Mesendoderm (in vitro differentiated cells): ENCODE data around the gene RHOJ.

Experiments
- DNase-seq: peaks from one replicate; pipeline ENCODE4 v3.0.0; 2013
- H2AK5ac ChIP-seq: 2 replicates; pipeline ENCODE4 v1.6.1; 2013; ENCODE audit warnings: low read length, inconsistent platforms
- H2BK120ac ChIP-seq: 2 replicates; pipeline ENCODE4 v1.6.1; 2013; ENCODE audit warnings: low read depth, mild to moderate bottlenecking, low read length, moderate library complexity, mixed read lengths
- H2BK15ac ChIP-seq: replicated peaks from 2 replicates; pipeline ENCODE4 v1.6.1; 2013; ENCODE audit warnings: low read depth, mild to moderate bottlenecking, moderate library complexity
- H2BK5ac ChIP-seq: 2 replicates; pipeline ENCODE4 v1.6.1; 2013; ENCODE audit warnings: low read length, inconsistent platforms
- H3K18ac ChIP-seq: 2 replicates; pipeline ENCODE4 v1.6.1; 2013; ENCODE audit warnings: mild to moderate bottlenecking, low read length, mixed read lengths
- H3K23ac ChIP-seq: one replicate; pipeline ENCODE4 v1.6.1; 2013; ENCODE audit warnings: low read length
- H3K27ac ChIP-seq: 2 replicates; pipeline ENCODE4 v1.5.1; 2013; ENCODE audit warnings: low read depth, mild to moderate bottlenecking, inconsistent platforms, low read length, moderate library complexity
- H3K27me3 ChIP-seq: 2 replicates; pipeline ENCODE4 v1.6.1; 2013; ENCODE audit warnings: low read length, control low read depth, mild to moderate bottlenecking, inconsistent platforms; ENCODE audit not compliant: insufficient read depth, poor library complexity
- H3K36me3 ChIP-seq: 2 replicates; pipeline ENCODE4 v1.6.1; 2013; ENCODE audit warnings: low read length, inconsistent platforms; ENCODE audit not compliant: control insufficient read depth, insufficient read depth
- H3K4ac ChIP-seq: one replicate; pipeline ENCODE4 v1.6.1; 2013; ENCODE audit warnings: low read depth, mild to moderate bottlenecking, low read length, moderate library complexity
- H3K4me1 ChIP-seq: 2 replicates; pipeline ENCODE4 v1.6.1; 2013; ENCODE audit warnings: low read depth, low read length, inconsistent platforms; ENCODE audit not compliant: control insufficient read depth
- H3K4me2 ChIP-seq: 2 replicates; pipeline ENCODE4 v1.6.1; 2013; ENCODE audit warnings: low read length
- H3K4me3 ChIP-seq: 2 replicates; pipeline ENCODE4 v1.5.1; 2013; ENCODE audit warnings: mild to moderate bottlenecking, low read length
- H3K56ac ChIP-seq: one replicate; pipeline ENCODE4 v1.6.1; 2013; ENCODE audit warnings: low read length
- H3K79me1 ChIP-seq: 2 replicates; pipeline ENCODE4 v1.6.1; 2013; ENCODE audit warnings: low read length, inconsistent platforms
- H3K79me2 ChIP-seq: 2 replicates; pipeline ENCODE4 v1.6.1; 2013; ENCODE audit warnings: mild to moderate bottlenecking, low read length; ENCODE audit not compliant: control insufficient read depth, insufficient read depth
- H3K9ac ChIP-seq: 2 replicates; pipeline ENCODE4 v1.6.1; 2013; ENCODE audit warnings: low read length, inconsistent platforms
- H4K5ac ChIP-seq: one replicate; pipeline ENCODE4 v1.6.1; 2013; ENCODE audit warnings: low read length
- H4K8ac ChIP-seq: one replicate; pipeline ENCODE4 v1.6.1; 2013; ENCODE audit warnings: low read depth, mild to moderate bottlenecking, control low read depth, low read length, moderate library complexity
- WGBS: extraction: QIAGEN DNeasy Blood & Tissue Kit; methylation state at CpG from one replicate; pipeline ENCODE4 v1.1.7; 2013; ENCODE audit warnings: low lambda C conversion rate, missing lambda C conversion rate; ENCODE audit not compliant: insufficient coverage; ENCODE audit errors: extremely low coverage; 5-methylcytosine and 5-hydroxymethylcytosine counted together

The RHOJ gene

DNA sequence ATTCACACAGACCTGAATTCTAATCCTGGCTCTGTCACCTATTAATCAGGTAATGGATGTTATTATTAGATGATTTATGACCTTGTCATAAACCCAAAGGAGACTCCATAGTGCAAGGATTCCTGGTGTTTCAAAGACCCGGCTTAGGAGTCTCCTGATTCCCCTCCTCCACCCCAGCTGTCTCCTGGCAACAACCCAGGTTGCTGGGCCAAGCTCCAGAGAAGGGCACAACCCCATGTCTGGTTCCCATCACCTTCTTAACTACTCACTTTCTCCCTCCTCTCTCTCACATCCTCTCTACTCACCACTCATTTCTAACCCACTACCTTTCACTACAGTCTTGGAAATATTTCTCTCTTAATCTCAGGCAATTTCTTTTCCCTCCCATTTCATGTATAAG, 41.6 kb downstream of the RHOJ start:
- no peak overlapping the region for H4K5ac ChIP-seq
- no peaks in the 10 kb centered on the region for H3K4me1 ChIP-seq
- H2BK120ac ChIP-seq: no peak overlapping the region
- no peak overlapping the region for H3K18ac ChIP-seq
- no peaks in the 10 kb centered on the region for H3K27me3 ChIP-seq
- H3K9ac ChIP-seq: no peak overlapping the region
- H3K4me2 ChIP-seq: no peak overlapping the region
- no peak overlapping the region for H4K8ac ChIP-seq
- H3K79me1 ChIP-seq: no peaks in the 10 kb centered on the region
- no peak overlapping the region for H2BK5ac ChIP-seq
- no peak overlapping the region for H3K4me3 ChIP-seq
- H3K27ac ChIP-seq: no peak overlapping the region
- no peak overlapping the region for H3K4ac ChIP-seq
- no peak overlapping the region for H2BK15ac ChIP-seq
- no peak overlapping the region for H3K56ac ChIP-seq
- no CpG with 5 or more reads among the region's 1 CpG for WGBS
- H2AK5ac ChIP-seq: no peak overlapping the region
- DNase-seq: no peak
- H3K36me3 ChIP-seq: no peaks in the 10 kb centered on the region
- H3K79me2 ChIP-seq: no peaks in the 10 kb centered on the region
- no peak overlapping the region for H3K23ac ChIP-seq

GRCh38 chr14:63248211-63248610, 44.0 kb downstream of the RHOJ start:
- Histone ChIP-seq H3K4me2 (no peak overlapping the region), H3K9ac (no peak overlapping the region), H3K79me2 (no peaks in the 10 kb centered on the region), H4K5ac (no peak overlapping the region), H3K27ac (no peak overlapping the region), H3K27me3 (no peaks in the 10 kb centered on the region), H3K4me3 (no peak overlapping the region), H2BK5ac (no peak overlapping the region), H3K23ac (no peak overlapping the region), H2AK5ac (no peak overlapping the region), H2BK120ac (no peak overlapping the region), H3K36me3 (no peaks in the 10 kb centered on the region), H3K4me1 (no peaks in the 10 kb centered on the region), H4K8ac (no peak overlapping the region), H2BK15ac (no peak overlapping the region), H3K79me1 (no peaks in the 10 kb centered on the region), H3K18ac (no peak overlapping the region), H3K56ac (no peak overlapping the region), H3K4ac (no peak overlapping the region)
- no peak for DNase-seq
- WGBS: no CpG with 5 or more reads among the region's 1 CpG

DNA sequence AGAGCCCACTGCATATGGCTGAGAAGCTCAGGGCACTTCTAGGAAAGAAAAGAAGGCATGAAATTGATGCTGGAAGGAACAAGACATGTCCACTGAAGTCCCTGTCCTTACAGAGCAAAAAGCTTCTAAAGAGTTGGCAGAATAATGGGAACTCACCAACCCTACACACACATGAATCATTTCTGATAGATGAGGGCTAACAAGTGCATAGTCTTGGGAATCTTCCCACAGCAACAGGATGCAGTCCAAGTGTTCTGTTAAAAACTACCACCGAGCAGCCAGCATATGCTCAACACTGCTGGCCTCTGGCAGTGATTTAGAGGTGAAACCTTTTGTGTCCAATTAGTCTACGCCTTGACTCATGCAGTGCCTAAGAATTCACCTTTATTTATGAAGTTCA, 44.8 kb downstream of the RHOJ start:
- no peak for DNase-seq
- no peaks in the 10 kb centered on the region for H3K36me3 ChIP-seq
- no peak overlapping the region for H2BK15ac ChIP-seq

DNA sequence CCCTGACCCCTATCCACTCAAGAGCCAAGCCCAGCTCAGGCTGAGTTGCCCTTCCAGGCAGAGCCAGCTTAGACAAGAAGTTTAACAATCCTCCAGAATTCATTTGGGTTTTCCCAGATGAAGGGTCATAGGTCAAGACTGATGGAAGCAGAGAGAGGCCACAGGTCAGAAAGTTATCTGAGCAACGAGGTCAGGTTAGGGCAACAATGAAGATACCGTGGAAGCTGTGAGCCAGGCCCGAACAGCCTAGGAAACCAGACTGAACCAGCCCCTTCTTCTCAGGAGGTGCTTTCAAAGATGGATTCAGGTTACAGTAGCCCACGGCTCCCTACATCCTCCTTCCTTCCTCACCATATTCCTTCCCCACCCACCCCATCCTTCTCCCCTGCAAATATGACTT, 53.1 kb downstream of the RHOJ start:
- H4K5ac ChIP-seq: no peak overlapping the region
- H2BK120ac ChIP-seq: no peak overlapping the region
- H4K8ac ChIP-seq: no peak overlapping the region
- no peak overlapping the region for H3K56ac ChIP-seq
- no peaks in the 10 kb centered on the region for H3K79me1 ChIP-seq
- no peak overlapping the region for H2BK5ac ChIP-seq
- no peak overlapping the region for H3K23ac ChIP-seq
- no peak overlapping the region for H3K4ac ChIP-seq
- WGBS: no CpG with 5 or more reads among the region's 4 CpGs
- H3K4me2 ChIP-seq: no peak overlapping the region
- DNase-seq: no peak
- no peaks in the 10 kb centered on the region for H3K4me1 ChIP-seq
- H3K4me3 ChIP-seq: no peak overlapping the region
- H2BK15ac ChIP-seq: no peak overlapping the region
- H3K27ac ChIP-seq: no peak overlapping the region
- no peaks in the 10 kb centered on the region for H3K27me3 ChIP-seq
- no peak overlapping the region for H3K18ac ChIP-seq
- H3K79me2 ChIP-seq: no peaks in the 10 kb centered on the region
- no peak overlapping the region for H3K9ac ChIP-seq
- no peaks in the 10 kb centered on the region for H3K36me3 ChIP-seq
- H2AK5ac ChIP-seq: no peak overlapping the region

More for the DNA sequence above, 44.8 kb downstream of the RHOJ start:
- H3K4ac ChIP-seq: no peak overlapping the region
- no peaks in the 10 kb centered on the region for H3K27me3 ChIP-seq
- no peak overlapping the region for H3K56ac ChIP-seq
- no peak overlapping the region for H2BK5ac ChIP-seq
- no peak overlapping the region for H3K4me2 ChIP-seq
- no peaks in the 10 kb centered on the region for H3K79me2 ChIP-seq
- H3K23ac ChIP-seq: no peak overlapping the region
- H3K27ac ChIP-seq: no peak overlapping the region
- no peak overlapping the region for H3K4me3 ChIP-seq
- no peak overlapping the region for H4K8ac ChIP-seq
- no CpG with 5 or more reads among the region's 2 CpGs for WGBS
- H3K18ac ChIP-seq: no peak overlapping the region
- H3K9ac ChIP-seq: no peak overlapping the region
- H2AK5ac ChIP-seq: no peak overlapping the region
- no peaks in the 10 kb centered on the region for H3K79me1 ChIP-seq
- no peaks in the 10 kb centered on the region for H3K4me1 ChIP-seq
- H4K5ac ChIP-seq: no peak overlapping the region
- H2BK120ac ChIP-seq: no peak overlapping the region

GRCh38 chr14:63262446-63262845, 58.2 kb downstream of the RHOJ start:
- H3K27ac ChIP-seq: no peak overlapping the region
- no peaks in the 10 kb centered on the region for H3K36me3 ChIP-seq
- no peaks in the 10 kb centered on the region for H3K79me2 ChIP-seq
- no peak overlapping the region for H3K4me2 ChIP-seq
- no peak overlapping the region for H3K4ac ChIP-seq
- no peak overlapping the region for H2BK5ac ChIP-seq
- no peak overlapping the region for H2BK15ac ChIP-seq
- no peak overlapping the region for H2AK5ac ChIP-seq
- no peak overlapping the region for H2BK120ac ChIP-seq
- no peak overlapping the region for H3K4me3 ChIP-seq
- H3K79me1 ChIP-seq: no peaks in the 10 kb centered on the region
- peaks cover 5% of the 10 kb centered on the region for H3K4me1 ChIP-seq
- H3K27me3 ChIP-seq: no peaks in the 10 kb centered on the region
- no CpG with 5 or more reads among the region's 2 CpGs for WGBS
- H3K9ac ChIP-seq: no peak overlapping the region
- H4K8ac ChIP-seq: no peak overlapping the region
- no peak overlapping the region for H3K56ac ChIP-seq
- DNase-seq: peak; percentile 31
- no peak overlapping the region for H4K5ac ChIP-seq
- no peak overlapping the region for H3K23ac ChIP-seq
- no peak overlapping the region for H3K18ac ChIP-seq

DNA sequence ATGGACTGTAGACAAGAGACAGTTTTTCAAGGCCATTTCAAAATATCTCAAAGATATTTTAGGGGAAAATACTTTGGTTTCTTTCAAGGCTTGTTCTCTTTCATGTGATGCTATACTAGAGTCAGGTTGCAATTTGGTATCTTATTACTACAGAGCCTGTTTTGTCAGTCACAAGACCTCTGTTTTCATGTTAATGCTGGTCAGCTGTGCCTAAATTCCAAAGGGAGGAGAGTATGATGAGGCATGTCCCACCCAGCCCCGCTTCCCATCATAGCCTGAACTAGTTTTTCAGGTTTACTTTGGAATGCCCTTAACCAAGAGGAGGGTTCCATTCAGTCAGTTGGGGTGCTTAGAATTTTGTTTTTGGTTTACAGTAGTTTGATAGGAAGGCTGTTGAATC, 61.9 kb downstream of the RHOJ start:
- Histone ChIP-seq H2BK5ac (no peak overlapping the region), H3K4me1 (peaks cover 5% of the 10 kb centered on the region), H4K8ac (no peak overlapping the region), H4K5ac (no peak overlapping the region), H3K56ac (no peak overlapping the region), H2BK15ac (no peak overlapping the region), H3K79me2 (no peaks in the 10 kb centered on the region), H2BK120ac (no peak overlapping the region), H3K4ac (no peak overlapping the region), H3K4me3 (no peak overlapping the region), H3K27ac (no peak overlapping the region), H3K79me1 (no peaks in the 10 kb centered on the region), H3K36me3 (no peaks in the 10 kb centered on the region), H3K23ac (no peak overlapping the region), H2AK5ac (no peak overlapping the region), H3K4me2 (no peak overlapping the region), H3K27me3 (no peaks in the 10 kb centered on the region), H3K9ac (no peak overlapping the region), H3K18ac (no peak overlapping the region)
- no CpG with 5 or more reads among the region's 1 CpG for WGBS
- DNase-seq: peak; percentile 66
